ENCODE data around the gene AIG1. TPM values are rescaled to one million over a fixed set of nuclear protein-coding genes. Genes with fewer than 3 reads are reported as not detected.
A peak's percentile ranks its signal among the peaks of the same experiment; 100 is the strongest.

AIG1 gene
- total RNA-seq, 1 donor, result 70.9 TPM

GRCh38 chr6:143286251-143286795 is 225.6 kb downstream of the AIG1 start:
- no peaks in the 10 kb centered on the region for H3K27me3 ChIP-seq (ENCODE audit: insufficient read depth, low read length)
- DNase-seq (ENCODE audit: insufficient read length, low spot score, missing footprints), result peak; percentile 68
- H3K4me2 ChIP-seq (ENCODE audit: insufficient read depth, low read length), result peak overlapping the region; percentile 41
- H2AFZ ChIP-seq (ENCODE audit: low read length), result peak overlapping the region; percentile 67
- H3K36me3 ChIP-seq (ENCODE audit: insufficient read depth, low read length), result no peaks in the 10 kb centered on the region
- no peak overlapping the region for H3K4me3 ChIP-seq (ENCODE audit: insufficient read depth, low read length)
- peaks cover 29% of the 10 kb centered on the region for H3K4me1 ChIP-seq (ENCODE audit: insufficient read depth, low read length)
- H3K27ac ChIP-seq (ENCODE audit: low read depth, low read length), result peak overlapping the region; percentile 73
- no peaks in the 10 kb centered on the region for H3K79me2 ChIP-seq (ENCODE audit: insufficient read depth, low read length)
- no peaks in the 10 kb centered on the region for H4K20me1 ChIP-seq (ENCODE audit: insufficient read depth, low read length)
- H3K9me3 ChIP-seq (ENCODE audit: low read depth, low read length), result no peaks in the 10 kb centered on the region
- TF ChIP-seq CTCF (IDR thresholded peaks at IDR 0.05; ENCODE audit: extremely low read depth, low read depth, low read length), result no peak

GRCh38 chr6:143288923-143289322 is 228.2 kb downstream of the AIG1 start:
- Histone ChIP-seq H3K27ac (ENCODE audit: low read depth, low read length) (no peak overlapping the region), H3K4me1 (ENCODE audit: insufficient read depth, low read length) (peaks cover 27% of the 10 kb centered on the region), H3K9me3 (ENCODE audit: low read depth, low read length) (no peaks in the 10 kb centered on the region), H3K79me2 (ENCODE audit: insufficient read depth, low read length) (no peaks in the 10 kb centered on the region), H4K20me1 (ENCODE audit: insufficient read depth, low read length) (no peaks in the 10 kb centered on the region), H3K36me3 (ENCODE audit: insufficient read depth, low read length) (no peaks in the 10 kb centered on the region), H3K4me2 (ENCODE audit: insufficient read depth, low read length) (no peak overlapping the region), H3K27me3 (ENCODE audit: insufficient read depth, low read length) (no peaks in the 10 kb centered on the region), H2AFZ (ENCODE audit: low read length) (no peak overlapping the region), H3K4me3 (ENCODE audit: insufficient read depth, low read length) (no peak overlapping the region)
- TF ChIP-seq CTCF (IDR thresholded peaks at IDR 0.05; ENCODE audit: extremely low read depth, low read depth, low read length), result no peak
- no peak for DNase-seq (ENCODE audit: insufficient read length, low spot score, missing footprints)

GRCh38 chr6:143290206-143290605 is 229.5 kb downstream of the AIG1 start:
- H3K4me2 ChIP-seq (ENCODE audit: insufficient read depth, low read length), result no peak overlapping the region
- H2AFZ ChIP-seq (ENCODE audit: low read length), result no peak overlapping the region
- no peaks in the 10 kb centered on the region for H3K36me3 ChIP-seq (ENCODE audit: insufficient read depth, low read length)
- no peaks in the 10 kb centered on the region for H4K20me1 ChIP-seq (ENCODE audit: insufficient read depth, low read length)
- no peak overlapping the region for H3K27ac ChIP-seq (ENCODE audit: low read depth, low read length)
- no peak for DNase-seq (ENCODE audit: insufficient read length, low spot score, missing footprints)
- H3K79me2 ChIP-seq (ENCODE audit: insufficient read depth, low read length), result no peaks in the 10 kb centered on the region
- H3K27me3 ChIP-seq (ENCODE audit: insufficient read depth, low read length), result no peaks in the 10 kb centered on the region
- peaks cover 15% of the 10 kb centered on the region for H3K4me1 ChIP-seq (ENCODE audit: insufficient read depth, low read length)
- no peaks in the 10 kb centered on the region for H3K9me3 ChIP-seq (ENCODE audit: low read depth, low read length)
- no peak for TF ChIP-seq CTCF (IDR thresholded peaks at IDR 0.05; ENCODE audit: extremely low read depth, low read depth, low read length)
- H3K4me3 ChIP-seq (ENCODE audit: insufficient read depth, low read length), result no peak overlapping the region

- H3K79me2 ChIP-seq (ENCODE audit: insufficient read depth, low read length), result no peaks in the 10 kb centered on the region
- no peak for DNase-seq (ENCODE audit: insufficient read length, low spot score, missing footprints)
- no peaks in the 10 kb centered on the region for H4K20me1 ChIP-seq (ENCODE audit: insufficient read depth, low read length)
- no peaks in the 10 kb centered on the region for H3K27me3 ChIP-seq (ENCODE audit: insufficient read depth, low read length)
- no peaks in the 10 kb centered on the region for H3K9me3 ChIP-seq (ENCODE audit: low read depth, low read length)
- H3K4me2 ChIP-seq (ENCODE audit: insufficient read depth, low read length), result no peak overlapping the region
- no peak overlapping the region for H3K27ac ChIP-seq (ENCODE audit: low read depth, low read length)
- no peaks in the 10 kb centered on the region for H3K36me3 ChIP-seq (ENCODE audit: insufficient read depth, low read length)
- no peak for TF ChIP-seq CTCF (IDR thresholded peaks at IDR 0.05; ENCODE audit: extremely low read depth, low read depth, low read length)
- H2AFZ ChIP-seq (ENCODE audit: low read length), result no peak overlapping the region
- H3K4me3 ChIP-seq (ENCODE audit: insufficient read depth, low read length), result no peak overlapping the region
- H3K4me1 ChIP-seq (ENCODE audit: insufficient read depth, low read length), result no peaks in the 10 kb centered on the region
Measured at GRCh38 chr6:143293523-143293922, 232.8 kb downstream of the AIG1 start.
